T-helper 1 cell treated with Interleukin-12 subunit alpha and Interleukin-12 subunit beta and Interleukin-4 antibody, amounts not matched to agents 30 ng/mL and 1 ng/mL, for 36 hours (primary cell): Measurements from ENCODE around the gene BBS1. TPM values are rescaled to one million over a fixed set of nuclear protein-coding genes. Genes with fewer than 3 reads are reported as not detected.
"Not testable (repeated sequence)": the region's sequence is repeated elsewhere in the genome, so short reads cannot be mapped to it uniquely, and the experiment has no call there.

ENCODE experiments used
- intact Hi-C: fragments of 100-400 bp; cut with micrococcal nuclease; formaldehyde crosslinking; loops from one replicate; pipeline ENCODE4 v1.15.1; 2024
- total RNA-seq: library from RNA; stranded (reverse); gene quantifications from 2 replicates; pipeline ENCODE4 v1.2.3, GENCODE V29; 2022

The BBS1 gene
- total RNA-seq, 1 donor from 2014 or later: 23.4 TPM

DNA sequence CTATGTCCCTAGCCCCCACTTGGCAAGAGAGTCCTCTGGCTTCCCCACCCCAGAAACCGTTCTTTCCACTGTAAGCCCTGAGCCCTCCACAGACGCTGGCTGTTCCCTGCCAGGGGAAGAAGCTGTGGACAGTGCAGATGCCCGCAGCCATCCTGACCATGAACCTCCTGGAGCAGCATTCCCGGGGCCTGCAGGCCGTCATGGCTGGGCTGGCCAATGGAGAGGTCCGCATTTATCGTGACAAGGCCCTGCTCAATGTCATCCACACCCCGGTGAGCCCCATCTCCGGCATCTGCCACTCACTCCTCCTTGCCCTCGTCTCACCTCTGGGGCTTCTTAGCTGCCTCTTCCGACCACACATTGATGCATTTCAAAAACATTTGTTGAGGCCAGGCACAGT, 13.2 kb downstream of the BBS1 start:
- intact Hi-C loops: no loop called here

GRCh38 chr11:66524304-66525040, 14.0 kb downstream of the BBS1 start:
- intact Hi-C loops: no loop called here

- intact Hi-C loops: no loop called here
Measured at GRCh38 chr11:66529069-66529468, 18.6 kb downstream of the BBS1 start.

- intact Hi-C loops: no loop called here
Measured at GRCh38 chr11:66529655-66530054, 19.2 kb downstream of the BBS1 start.

- intact Hi-C loops: no loop called here
Measured at GRCh38 chr11:66530927-66531709, 20.7 kb downstream of the BBS1 start.

DNA sequence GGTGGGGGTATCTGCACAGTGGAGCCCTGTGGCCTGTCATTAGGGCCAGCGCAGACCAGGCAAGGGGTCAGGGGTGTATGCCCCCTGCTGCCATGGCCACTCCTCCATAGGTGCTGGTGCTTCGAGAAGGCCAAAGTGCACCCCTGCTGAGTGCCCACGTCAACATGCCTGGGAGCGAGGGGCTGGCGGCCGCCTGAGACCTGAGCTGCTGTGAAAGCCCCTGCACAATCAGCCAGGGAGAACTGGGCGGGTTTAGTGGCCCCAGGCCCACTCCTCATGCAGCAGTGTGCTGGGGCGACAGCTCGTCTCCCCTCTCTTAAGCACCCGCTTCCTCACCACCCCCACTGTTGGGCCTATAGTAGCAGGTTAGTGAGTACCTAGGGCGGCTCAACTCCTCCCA, 21.4 kb downstream of the BBS1 start:
- intact Hi-C loops: no loop called here

GRCh38 chr11:66532784-66533183, 22.3 kb downstream of the BBS1 start:
- intact Hi-C loops: no loop called here

- intact Hi-C loops: no loop called here
Measured at GRCh38 chr11:66539170-66539869, 28.9 kb downstream of the BBS1 start.

DNA sequence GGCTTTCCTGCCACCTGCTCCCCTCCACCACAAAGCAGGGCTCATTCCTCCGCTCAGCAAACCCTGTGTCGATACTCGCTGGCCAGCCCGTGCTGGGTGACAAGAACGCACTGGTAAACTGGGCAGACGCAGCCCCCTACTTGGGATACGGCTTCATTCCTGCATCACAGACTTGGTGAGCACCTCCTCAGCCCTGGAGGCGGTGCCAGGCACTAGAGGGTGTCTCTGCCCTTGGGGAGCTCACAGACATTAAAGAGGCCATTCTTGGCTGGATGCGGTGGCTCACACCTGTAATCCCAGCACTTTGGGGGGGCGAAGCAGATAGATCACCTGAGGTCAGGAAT, 29.4 kb downstream of the BBS1 start:
- intact Hi-C loops: no loop called here

GRCh38 chr11:66540598-66540997, 30.2 kb downstream of the BBS1 start:
- intact Hi-C loops: not testable (repeated sequence)

- intact Hi-C loops: no loop called here
Measured at GRCh38 chr11:66541892-66542291, 31.5 kb downstream of the BBS1 start.

DNA sequence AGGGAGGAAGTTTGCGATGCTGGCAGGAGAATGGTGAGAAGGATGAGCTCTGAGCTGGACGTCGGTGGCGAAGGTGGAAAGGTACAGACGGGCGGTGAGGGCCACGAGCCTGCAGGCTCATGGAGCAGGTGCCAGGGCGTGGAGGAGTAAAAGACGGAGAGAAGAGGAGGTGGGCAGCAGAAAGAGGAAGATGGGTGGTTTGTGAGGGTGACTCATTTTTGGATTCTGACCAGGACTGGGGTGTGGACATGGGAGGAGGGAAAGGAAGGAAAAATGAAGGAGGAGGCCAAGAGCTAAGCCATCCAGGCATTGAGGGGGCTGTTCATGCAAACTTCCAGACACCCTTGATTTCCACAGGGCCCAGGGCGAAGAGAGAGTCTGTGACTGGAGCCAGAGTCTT, 31.9 kb downstream of the BBS1 start:
- intact Hi-C loops: no loop called here

- intact Hi-C loops: no loop called here
Measured at GRCh38 chr11:66543263-66544107, 33.0 kb downstream of the BBS1 start.

- intact Hi-C loops: not testable (repeated sequence)
Measured at GRCh38 chr11:66544952-66545351, 34.5 kb downstream of the BBS1 start.

- intact Hi-C loops: loop anchor here (1.0 to 2.0 kb wide), 12 partner anchors 13 to 257 kb away; partner anchors contain the start of genes BBS1, CCDC87, CCS and DPP3
Measured at GRCh38 chr11:66545701-66546367, 35.4 kb downstream of the BBS1 start, which contains the start of gene ZDHHC24. ZDHHC24 (minus strand) TSS chr11:66546048; CDS start chr11:66546003, 45 bp downstream.

- intact Hi-C loops: loop anchor here (1.0 to 2.0 kb wide), 12 partner anchors 13 to 257 kb away; partner anchors contain the start of genes BBS1, CCDC87, CCS and DPP3
Measured at GRCh38 chr11:66546368-66546965, 36.0 kb downstream of the BBS1 start, which contains the start of gene ACTN3. ACTN3 (plus strand) TSS chr11:66546903; CDS start chr11:66546938, 35 bp downstream.

DNA sequence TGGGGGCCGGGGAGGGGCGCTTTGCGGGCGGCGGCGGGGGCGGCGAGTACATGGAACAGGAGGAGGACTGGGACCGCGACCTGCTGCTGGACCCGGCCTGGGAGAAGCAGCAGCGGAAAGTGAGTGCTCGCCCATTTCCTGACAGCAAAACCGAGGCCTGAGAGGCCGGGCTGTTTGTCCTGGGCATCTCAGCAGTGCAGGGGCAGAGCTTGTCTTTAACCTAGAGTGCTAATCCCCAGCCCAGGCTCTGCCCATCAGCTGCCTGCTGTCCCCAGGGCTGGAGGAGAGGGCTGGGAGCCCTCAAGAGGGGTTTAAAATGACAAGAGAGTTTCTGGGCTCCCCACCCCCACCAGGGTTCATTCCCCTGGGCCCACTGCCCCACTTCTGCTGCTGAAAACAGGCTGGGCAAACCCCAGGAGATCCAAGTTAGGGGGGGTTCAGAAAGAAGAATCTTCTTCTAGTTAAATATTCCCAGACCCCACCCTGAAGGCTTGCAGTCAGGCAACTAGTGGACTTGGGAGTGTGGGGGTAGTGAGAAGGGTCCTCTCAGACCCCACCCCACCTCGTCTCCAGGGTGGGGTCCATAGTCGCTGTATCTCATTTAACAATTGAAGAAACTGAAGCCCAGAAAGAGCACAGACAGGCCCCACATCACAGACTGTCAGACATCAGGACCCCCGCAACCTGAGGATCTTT, 36.7 kb downstream of the BBS1 start:
- intact Hi-C loops: loop anchor here (1.0 to 2.0 kb wide), 12 partner anchors 12 to 258 kb away; partner anchors contain the start of genes BBS1, CCDC87, CCS and DPP3

DNA sequence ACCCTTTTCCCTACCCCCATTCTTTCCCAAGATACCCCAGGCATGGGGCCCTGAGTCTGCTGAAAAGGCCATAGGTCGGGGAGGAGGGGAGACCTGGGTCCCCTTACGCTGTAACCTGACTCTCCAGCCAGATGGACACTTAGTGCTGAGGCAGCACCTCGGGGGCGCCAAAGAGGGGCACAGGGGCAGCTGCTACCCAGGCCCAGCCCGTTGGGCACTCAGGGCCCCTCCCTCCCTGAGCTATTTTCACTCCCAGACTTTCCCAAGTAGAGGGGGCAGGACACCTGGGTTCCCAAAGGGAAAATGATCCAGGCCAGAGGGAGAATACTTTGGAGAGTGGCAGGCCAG, 37.2 kb downstream of the BBS1 start:
- intact Hi-C loops: loop anchor here (2.0 kb wide), 1 partner anchor 69 kb away; the partner anchor contains the start of gene RBM14

- intact Hi-C loops: no loop called here
Measured at GRCh38 chr11:66548041-66548440, 37.6 kb downstream of the BBS1 start.
